HCT116 (cell line): ENCODE results near the gene IL26. TPM values are rescaled to one million over a fixed set of nuclear protein-coding genes. Genes with fewer than 3 reads are reported as not detected.

Source experiments
- ATAC-seq: fragments of 200-7000 bp; cut with Tn5 transposase; 2 replicates; pipeline ENCODE4 v1.9.1; 2020; ENCODE audit warnings: mild to moderate bottlenecking, moderate library complexity
- BruUV-seq: library from RNA; stranded (reverse); fragments of 400-500 nt; replicated peaks from 2 replicates; lab custom pipeline; 2021; lab: Mats Ljungman, UMichigan
- CTCF ChIA-PET: fragments of 300-600 bp; sonication (Branson Sonifier 250); formaldehyde crosslinking; loops from one replicate; lab custom pipeline; 2021; ENCODE audit warnings: antibody characterized with exemption; lab: Charles Lee
- POLR2A ChIA-PET: fragments of 300-600, 350-600 bp; sonication (Branson Sonifier 250); formaldehyde crosslinking; loops from one replicate; lab custom pipeline; 2021; ENCODE audit warnings: antibody characterized with exemption; lab: Charles Lee
- RAD21 ChIA-PET, 2 experiments: fragments of 300-600 bp; sonication (Branson Sonifier 250); formaldehyde crosslinking; loops; one replicate each; lab custom pipeline; 2023; ENCODE audit warnings: low total read pairs in 2 of 2; ENCODE audit not compliant: uncharacterized antibody in 2 of 2, unreplicated experiment in 2 of 2, low non-redundant PET in 1 of 2; lab: Charles Lee
- DNase-seq: peaks from one replicate; pipeline ENCODE4 v3.0.0-alpha.2; 2010; ENCODE audit warnings: low read depth, low spot score
- H2AFZ ChIP-seq: fragments of 200-600 bp; shearing (Covaris generic), sonication (generic); 2 replicates; pipeline ENCODE4 v1.6.1; 2017; ENCODE audit warnings: low read depth, mixed run types, mixed read lengths, antibody characterized with exemption, low read length; ENCODE audit not compliant: poor library complexity, severe bottlenecking
- H3K27ac ChIP-seq: 2 replicates; pipeline ENCODE4 v1.5.1; 2012; ENCODE audit warnings: low read depth, low read length
- H3K27me3 ChIP-seq: fragments of 200-600 bp; sonication (generic); 2 replicates; pipeline ENCODE4 v1.6.1; 2016; ENCODE audit warnings: mixed run types, low read length, mixed read lengths; ENCODE audit not compliant: insufficient read depth
- H3K36me3 ChIP-seq, 2 experiments: fragments of 200-500 bp in 1 of 2; fragments of 200-600 bp in 1 of 2; sonication (Bioruptor generic) in 1 of 2; sonication (generic) in 1 of 2; 2 replicates each; pipeline versions ENCODE4 v1.5.1 to v1.6.1; 2014 to 2016; ENCODE audit warnings: low read length in 2 of 2, inconsistent platforms in 1 of 2, mixed read lengths in 1 of 2, mixed run types in 1 of 2; ENCODE audit not compliant: insufficient read depth in 2 of 2, control insufficient read depth in 1 of 2
- H3K4me1 ChIP-seq, 2 experiments: fragments of 200-600 bp in 1 of 2; sonication (generic) in 1 of 2; 2 replicates each; pipeline versions ENCODE4 v1.5.1 to v1.6.1; 2012 to 2017; ENCODE audit warnings: low read length in 2 of 2, inconsistent platforms in 1 of 2, mild to moderate bottlenecking in 1 of 2, mixed read lengths in 1 of 2, mixed run types in 1 of 2, moderate library complexity in 1 of 2; ENCODE audit not compliant: insufficient read depth in 2 of 2, control insufficient read depth in 1 of 2
- H3K4me2 ChIP-seq: fragments of 200-600 bp; sonication (generic); 2 replicates; pipeline ENCODE4 v1.6.1; 2017; ENCODE audit warnings: mixed run types, low read length, mixed read lengths
- H3K4me3 ChIP-seq, 2 experiments: fragments of 200-600 bp in 1 of 2; sonication (generic) in 1 of 2; replicated peaks in 1 of 2; 2 replicates each; pipeline ENCODE4 v1.5.1; 2011 to 2016; ENCODE audit warnings: low read length in 2 of 2, control low read depth in 1 of 2, low read depth in 1 of 2, mild to moderate bottlenecking in 1 of 2, mixed read lengths in 1 of 2, mixed run types in 1 of 2
- H3K79me2 ChIP-seq: fragments of 200-600 bp; sonication (generic); 2 replicates; pipeline ENCODE4 v1.6.1; 2017; ENCODE audit warnings: mild to moderate bottlenecking, mixed run types, low read length, moderate library complexity, mixed read lengths; ENCODE audit not compliant: insufficient read depth
- H3K9ac ChIP-seq: fragments of 200-600 bp; sonication (generic); 2 replicates; pipeline ENCODE4 v1.6.1; 2016; ENCODE audit warnings: low read length, mixed read lengths
- H3K9me2 ChIP-seq: fragments of 200-600 bp; sonication (generic), shearing (Covaris generic); 2 replicates; pipeline ENCODE4 v1.6.1; 2017; ENCODE audit warnings: mixed run types, mild to moderate bottlenecking, moderate library complexity; ENCODE audit not compliant: insufficient read depth
- H3K9me3 ChIP-seq, 2 experiments: fragments of 200-500 bp in 1 of 2; fragments of 200-600 bp in 1 of 2; sonication (Bioruptor generic) in 1 of 2; sonication (generic) in 1 of 2; 2 replicates each; pipeline ENCODE4 v1.6.1; 2014 to 2017; ENCODE audit warnings: low read length in 2 of 2, mixed read lengths in 2 of 2, inconsistent platforms in 1 of 2, low read depth in 1 of 2, mild to moderate bottlenecking in 1 of 2, mixed run types in 1 of 2, moderate library complexity in 1 of 2; ENCODE audit not compliant: control insufficient read depth in 1 of 2, insufficient read depth in 1 of 2
- H4K20me1 ChIP-seq: fragments of 200-600 bp; sonication (generic), shearing (Covaris generic); 2 replicates; pipeline ENCODE4 v1.6.1; 2017; ENCODE audit warnings: mixed run types, mild to moderate bottlenecking, moderate library complexity; ENCODE audit not compliant: insufficient read depth
- ATF3 ChIP-seq: IDR thresholded peaks from 2 replicates; pipeline ENCODE4 v1.6.1; 2012
- CBX3 ChIP-seq: IDR thresholded peaks from 2 replicates; pipeline ENCODE4 v1.6.1; 2012; ENCODE audit warnings: low read depth
- CEBPB ChIP-seq: IDR thresholded peaks from 2 replicates; pipeline ENCODE4 v1.6.1; 2012; ENCODE audit warnings: low read depth
- EGR1 ChIP-seq: IDR thresholded peaks from 2 replicates; pipeline ENCODE4 v1.6.1; 2012; ENCODE audit warnings: low read depth
- ELF1 ChIP-seq: IDR thresholded peaks from 2 replicates; pipeline ENCODE4 v1.6.1; 2012; ENCODE audit warnings: low read depth, borderline replicate concordance
- POLR2AphosphoS5 ChIP-seq: IDR thresholded peaks from 2 replicates; pipeline ENCODE4 v1.6.1; 2011; ENCODE audit warnings: mild to moderate bottlenecking, low read depth, low read length, moderate library complexity
- RAD21 ChIP-seq: IDR thresholded peaks from 2 replicates; pipeline ENCODE4 v1.6.1; 2012; ENCODE audit warnings: low read depth, mild to moderate bottlenecking
- REST ChIP-seq: IDR thresholded peaks from 2 replicates; pipeline ENCODE4 v1.6.1; 2012; ENCODE audit warnings: low read depth
- SIN3A ChIP-seq: IDR thresholded peaks from 2 replicates; pipeline ENCODE4 v1.6.1; 2012; ENCODE audit warnings: low read depth
- SP1 ChIP-seq: IDR thresholded peaks from 2 replicates; pipeline ENCODE4 v1.6.1; 2012; ENCODE audit warnings: low read depth
- SRF ChIP-seq: IDR thresholded peaks from 2 replicates; pipeline ENCODE4 v1.6.1; 2012; ENCODE audit warnings: low read depth
- TCF7L2 ChIP-seq: IDR thresholded peaks from 2 replicates; pipeline ENCODE4 v1.7.0; 2011; ENCODE audit warnings: borderline replicate concordance, inconsistent platforms; ENCODE audit not compliant: insufficient read depth, insufficient read length; ENCODE audit errors: extremely low read depth
- ZFX ChIP-seq: fragments of 450-650 bp; IDR thresholded peaks from 2 replicates; pipeline ENCODE4 v1.6.1; 2017
- intact Hi-C: fragments of 100-400 bp; cut with micrococcal nuclease; formaldehyde crosslinking; loops from 2 replicates; pipeline ENCODE4 v1.10.0; 2022
- total RNA-seq: library from RNA; stranded (reverse); gene quantifications from one replicate; pipeline ENCODE4 v1.2.1, GENCODE V29; 2021; ENCODE audit not compliant: unreplicated experiment
- TF ChIP-seq, protein P1 (sequence below): IDR thresholded peaks from 2 replicates; pipeline ENCODE4 v1.6.1; 2012
- TF ChIP-seq, protein P2 (sequence below), 3 experiments: fragments of 200-600 bp in 1 of 3; sonication (generic) in 1 of 3; IDR thresholded peaks in 2 of 3; conservative IDR thresholded peaks in 1 of 3; 2 replicates each; pipeline ENCODE4 v1.5.1; 2012 to 2017; ENCODE audit warnings: low read depth in 2 of 3, low read length in 2 of 3, antibody characterized with exemption in 1 of 3, borderline replicate concordance in 1 of 3, control low read depth in 1 of 3, mild to moderate bottlenecking in 1 of 3, mixed read lengths in 1 of 3, mixed run types in 1 of 3, moderate library complexity in 1 of 3; ENCODE audit not compliant: insufficient read depth in 1 of 3

Gene IL26
- total RNA-seq, 1 experiment from 2014 or later, result not detected

DNA sequence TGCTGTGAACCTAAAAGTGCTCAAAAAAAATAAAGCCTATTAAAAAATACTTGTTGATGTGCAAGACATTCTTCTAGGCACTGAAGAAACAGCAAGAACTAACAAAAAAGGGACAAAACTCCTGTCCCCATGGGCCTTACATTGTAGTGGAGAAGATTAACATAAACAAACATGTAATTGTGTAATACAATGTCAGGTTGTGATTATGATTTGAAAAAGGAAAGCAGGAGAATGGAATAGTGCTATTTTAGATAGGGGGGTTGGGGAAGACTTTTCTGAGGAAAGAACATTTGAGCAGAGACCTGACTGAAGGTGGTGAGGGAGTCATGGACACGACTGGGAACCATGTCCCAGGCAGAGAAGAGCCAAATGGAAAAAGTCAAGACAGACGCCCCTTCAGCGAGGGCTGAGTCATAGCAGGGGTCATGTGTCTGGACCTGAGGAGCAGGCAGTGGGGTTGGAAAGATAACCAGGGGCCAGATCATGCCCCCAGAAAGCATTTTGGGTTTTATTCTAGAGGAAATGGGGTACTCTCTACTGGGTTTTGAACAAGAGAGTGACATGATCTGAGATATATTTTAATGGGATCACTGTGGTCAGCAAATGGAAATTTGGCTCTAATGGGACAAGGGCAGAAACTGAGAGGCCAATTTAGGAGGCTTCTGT, 46.7 kb downstream of the IL26 start:
- ATAC-seq, result no peak; the same call in 1 of the 2 replicates
- no peak for TF ChIP-seq SRF
- no peak for TF ChIP-seq TCF7L2
- no peak for TF ChIP-seq POLR2AphosphoS5
- TF ChIP-seq EGR1, result no peak
- TF ChIP-seq, protein P1, sequence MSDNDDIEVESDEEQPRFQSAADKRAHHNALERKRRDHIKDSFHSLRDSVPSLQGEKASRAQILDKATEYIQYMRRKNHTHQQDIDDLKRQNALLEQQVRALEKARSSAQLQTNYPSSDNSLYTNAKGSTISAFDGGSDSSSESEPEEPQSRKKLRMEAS, result no peak
- no peak for TF ChIP-seq CBX3
- TF ChIP-seq ATF3, result no peak
- TF ChIP-seq ZFX, result no peak
- TF ChIP-seq SIN3A, result no peak
- TF ChIP-seq, protein P2, sequence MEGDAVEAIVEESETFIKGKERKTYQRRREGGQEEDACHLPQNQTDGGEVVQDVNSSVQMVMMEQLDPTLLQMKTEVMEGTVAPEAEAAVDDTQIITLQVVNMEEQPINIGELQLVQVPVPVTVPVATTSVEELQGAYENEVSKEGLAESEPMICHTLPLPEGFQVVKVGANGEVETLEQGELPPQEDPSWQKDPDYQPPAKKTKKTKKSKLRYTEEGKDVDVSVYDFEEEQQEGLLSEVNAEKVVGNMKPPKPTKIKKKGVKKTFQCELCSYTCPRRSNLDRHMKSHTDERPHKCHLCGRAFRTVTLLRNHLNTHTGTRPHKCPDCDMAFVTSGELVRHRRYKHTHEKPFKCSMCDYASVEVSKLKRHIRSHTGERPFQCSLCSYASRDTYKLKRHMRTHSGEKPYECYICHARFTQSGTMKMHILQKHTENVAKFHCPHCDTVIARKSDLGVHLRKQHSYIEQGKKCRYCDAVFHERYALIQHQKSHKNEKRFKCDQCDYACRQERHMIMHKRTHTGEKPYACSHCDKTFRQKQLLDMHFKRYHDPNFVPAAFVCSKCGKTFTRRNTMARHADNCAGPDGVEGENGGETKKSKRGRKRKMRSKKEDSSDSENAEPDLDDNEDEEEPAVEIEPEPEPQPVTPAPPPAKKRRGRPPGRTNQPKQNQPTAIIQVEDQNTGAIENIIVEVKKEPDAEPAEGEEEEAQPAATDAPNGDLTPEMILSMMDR (IDR thresholded peaks at IDR 0.05 in 2 of 3, conservative IDR thresholded peaks at IDR 0.05 in 1 of 3; ENCODE audit: borderline replicate concordance in 1 of 3, insufficient read depth in 1 of 3, low read depth in 2 of 3, low read length in 2 of 3), result no peak
- no peak for TF ChIP-seq CEBPB
- TF ChIP-seq ELF1, result no peak
- TF ChIP-seq SP1, result no peak
- TF ChIP-seq RAD21, result no peak
- no peak for TF ChIP-seq REST
- Histone ChIP-seq H4K20me1 (no peaks in the 10 kb centered on the region), H3K4me3 (no peak overlapping the region), H3K4me2 (no peak overlapping the region), H3K9ac (no peak overlapping the region), H3K27ac (no peak overlapping the region), H3K79me2 (no peaks in the 10 kb centered on the region), H2AFZ (no peak overlapping the region), H3K27me3 (no peaks in the 10 kb centered on the region), H3K4me1 (peaks cover 3 to 14% of the 10 kb centered on the region in 2 experiments; a peak in 3 of 4 replicates), H3K9me3 (no peaks in the 10 kb centered on the region), H3K9me2 (no peaks in the 10 kb centered on the region), H3K36me3 (no peaks in the 10 kb centered on the region)
- ChIA-PET RAD21 (no interaction called here), POLR2A (no interaction called here), CTCF (interaction anchor here (0.9 kb wide), 1 partner anchor 20 kb away, joined by 4 read pairs; no protein-coding TSS in a partner anchor)
- BruUV-seq, result no TSS peak
- intact Hi-C loops, result no loop called here
- no peak for DNase-seq
